Ishikawa (cell line): ENCODE data around the gene NPPA.

Experiments used
- EGR1 ChIP-seq: IDR thresholded peaks from 2 replicates; pipeline ENCODE4 v1.6.1; 2012
- RAD21 ChIP-seq: IDR thresholded peaks from 2 replicates; pipeline ENCODE4 v1.6.1; 2012; ENCODE audit warnings: low read depth
- TAF1 ChIP-seq: IDR thresholded peaks from 2 replicates; pipeline ENCODE4 v1.6.1; 2012; ENCODE audit warnings: low read depth, mild to moderate bottlenecking

GRCh38 chr1:11862890-11863289 is 15.3 kb upstream of the NPPA start:
- TF ChIP-seq TAF1 (no peak), RAD21 (no peak), EGR1 (no peak)
